GM12892 (cell line): ENCODE data around the gene LRRFIP1.

Experiments used
- POLR2AphosphoS5 ChIP-seq: IDR thresholded peaks from 2 replicates; pipeline ENCODE4 v1.6.1; 2011; ENCODE audit warnings: low read depth, low read length, control low read depth
- TAF1 ChIP-seq: IDR thresholded peaks from 2 replicates; pipeline ENCODE4 v1.6.1; 2011; ENCODE audit warnings: low read depth, mild to moderate bottlenecking, control low read depth, low read length, borderline replicate concordance

DNA sequence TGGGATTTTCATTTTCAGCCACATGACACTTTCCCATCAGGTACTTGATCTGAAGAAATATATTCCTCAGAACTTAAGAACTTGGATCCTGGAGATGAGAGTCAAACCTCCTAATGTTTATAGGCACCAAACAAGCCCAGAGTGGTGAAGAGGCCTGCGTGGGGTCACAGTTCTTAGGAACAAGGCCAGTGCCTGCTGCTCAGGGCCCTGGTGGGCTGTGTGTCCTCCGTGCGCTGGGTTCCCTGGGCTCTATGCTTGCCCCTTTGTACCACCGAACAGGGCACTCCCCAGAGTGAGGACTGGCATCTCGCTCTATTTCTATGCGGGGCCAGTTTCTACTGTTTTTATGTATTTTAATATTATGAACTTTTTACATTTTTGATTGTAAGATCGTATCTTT, 95.2 kb downstream of the LRRFIP1 start:
- TF ChIP-seq POLR2AphosphoS5 (no peak), TAF1 (no peak)
